GM18498 (cell line): ENCODE results near the gene KLHL21.
"Not testable (repeated sequence)": the region's sequence is repeated elsewhere in the genome, so short reads cannot be mapped to it uniquely, and the experiment has no call there.

ENCODE experiments used
- ATAC-seq: cut with Tn5 transposase; IDR thresholded peaks from one replicate; pipeline ENCODE4 v1.9.1; 2021; ENCODE audit warnings: mild to moderate bottlenecking, moderate library complexity; ENCODE audit not compliant: unreplicated experiment

Gene KLHL21

DNA sequence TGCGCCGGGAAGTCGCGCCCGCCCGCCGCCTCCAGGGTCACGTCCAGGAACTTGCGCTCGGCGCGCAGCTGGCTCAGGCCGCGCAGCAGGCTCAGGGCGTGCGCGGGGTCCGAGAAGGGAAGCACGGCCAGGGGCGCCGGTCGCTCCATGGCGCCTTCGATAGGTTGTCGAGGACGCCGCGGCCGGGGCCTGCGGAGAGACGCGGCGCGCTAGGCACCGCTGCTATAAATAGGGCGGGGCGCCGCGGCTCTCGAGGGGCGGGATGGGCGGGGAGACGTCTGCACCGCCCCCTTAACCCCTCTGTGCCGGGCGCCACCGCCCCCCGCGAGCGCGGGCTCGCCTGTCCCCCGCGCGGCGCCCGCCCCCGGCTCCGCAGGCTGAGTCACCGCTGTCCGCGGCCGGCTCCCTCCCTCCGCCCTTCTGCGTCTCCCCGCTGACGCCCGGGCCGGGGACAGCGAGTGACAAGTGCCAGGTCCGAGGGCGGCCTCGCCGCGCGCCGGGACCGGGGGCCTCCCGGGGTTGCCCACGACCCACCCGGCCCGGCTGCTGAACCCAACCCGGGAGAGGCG, at the start of gene KLHL21:
KLHL21 (minus strand) TSS at position 201 of the 569 bp plus-strand sequence; CDS start at position 149, 52 bp downstream.
- ATAC-seq, result peak; percentile 57

DNA sequence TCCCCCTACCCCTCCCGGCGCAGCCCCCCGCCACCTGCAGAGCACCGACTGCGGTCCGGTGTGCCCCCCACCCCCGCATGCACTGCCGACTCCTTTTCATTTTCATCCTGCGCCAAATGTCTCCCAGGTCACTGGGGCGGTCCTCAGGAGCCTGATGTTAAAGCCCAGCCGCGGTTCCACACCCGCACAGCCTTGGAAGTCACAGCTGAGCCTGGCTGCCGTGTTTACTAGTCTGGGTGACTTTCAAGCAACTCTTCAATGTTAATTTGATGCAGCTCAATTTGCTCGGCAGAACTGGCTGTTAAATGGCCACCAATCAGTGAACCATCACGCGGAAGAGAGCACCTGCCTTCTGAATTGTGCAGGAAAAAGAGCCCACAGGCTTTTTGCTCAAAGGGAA, 49.2 kb upstream of the KLHL21 start:
- no peak for ATAC-seq

DNA sequence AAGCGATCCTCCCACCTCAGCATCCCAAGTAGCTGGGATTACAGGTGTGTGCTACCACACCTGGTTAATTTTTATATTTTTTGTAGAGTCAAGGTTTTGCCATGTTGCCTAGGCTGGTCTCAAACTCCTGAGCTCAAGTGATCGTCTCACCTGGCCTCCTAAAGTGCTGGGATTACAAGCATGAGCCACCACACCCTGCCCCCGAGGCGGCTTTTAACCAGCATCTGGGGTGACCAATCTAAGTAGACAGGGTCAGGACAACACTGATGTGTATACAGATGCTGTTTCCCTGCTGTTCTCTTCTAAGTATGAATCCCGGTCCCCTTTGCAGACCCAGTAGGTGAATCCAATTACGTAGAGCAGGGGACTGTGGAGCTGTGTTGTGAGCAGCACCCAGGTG, 45.9 kb upstream of the KLHL21 start:
- no peak for ATAC-seq

DNA sequence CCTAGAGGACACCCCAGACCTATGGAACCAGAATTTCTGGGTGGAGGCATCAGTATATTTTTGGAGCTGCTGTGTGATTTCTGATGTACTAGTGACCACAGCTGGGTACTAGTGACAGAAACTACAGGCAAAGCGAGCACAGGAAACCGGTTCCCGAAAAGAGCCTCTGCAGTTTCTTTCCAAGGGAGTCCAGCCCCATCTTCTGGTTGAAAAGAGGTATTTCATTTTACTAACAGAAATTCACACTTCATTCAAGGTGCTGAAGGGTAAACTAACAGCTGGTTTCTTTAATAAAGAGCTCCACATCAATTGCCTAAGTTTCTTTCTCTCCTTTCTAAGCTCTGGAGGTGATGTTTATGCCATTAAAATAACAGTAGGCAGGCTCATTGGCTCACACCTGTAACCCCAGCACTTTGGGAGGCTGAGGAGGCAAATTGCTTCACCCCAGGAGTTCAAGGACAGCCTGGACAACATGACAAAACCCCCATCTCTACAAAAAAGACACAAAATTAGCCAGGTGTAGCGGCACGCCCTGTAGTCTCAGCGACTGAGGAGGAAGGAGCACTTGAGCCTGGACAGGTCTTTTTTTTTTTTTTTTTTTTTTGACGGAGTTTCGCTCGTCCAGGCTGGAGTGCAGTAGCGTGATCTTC, 44.0 kb upstream of the KLHL21 start:
- no peak for ATAC-seq

- no peak for ATAC-seq
Measured at GRCh38 chr1:6645018-6645417, 42.3 kb upstream of the KLHL21 start.

- ATAC-seq, result not testable (repeated sequence)
Measured at GRCh38 chr1:6640867-6641266, 38.2 kb upstream of the KLHL21 start.

DNA sequence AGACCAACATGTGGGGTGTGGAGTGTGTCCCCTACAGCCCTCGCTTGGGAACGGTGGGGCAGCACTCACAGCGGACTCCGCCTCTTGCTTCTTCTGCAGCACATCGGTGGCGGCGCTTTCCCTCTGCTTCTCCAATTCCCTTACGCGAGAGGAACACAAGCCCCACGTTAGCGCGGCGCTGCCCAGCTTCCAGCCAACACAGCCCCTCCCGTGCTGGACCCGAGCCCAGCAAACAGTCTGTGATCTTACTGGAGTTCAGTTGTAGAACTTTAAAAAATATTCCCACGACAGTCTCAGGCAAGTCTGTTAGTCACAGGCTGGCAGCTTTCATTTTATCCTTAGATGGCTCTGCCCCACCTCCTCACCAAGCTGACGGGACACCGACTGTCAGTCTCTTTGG, 35.6 kb upstream of the KLHL21 start:
- ATAC-seq, result no peak

DNA sequence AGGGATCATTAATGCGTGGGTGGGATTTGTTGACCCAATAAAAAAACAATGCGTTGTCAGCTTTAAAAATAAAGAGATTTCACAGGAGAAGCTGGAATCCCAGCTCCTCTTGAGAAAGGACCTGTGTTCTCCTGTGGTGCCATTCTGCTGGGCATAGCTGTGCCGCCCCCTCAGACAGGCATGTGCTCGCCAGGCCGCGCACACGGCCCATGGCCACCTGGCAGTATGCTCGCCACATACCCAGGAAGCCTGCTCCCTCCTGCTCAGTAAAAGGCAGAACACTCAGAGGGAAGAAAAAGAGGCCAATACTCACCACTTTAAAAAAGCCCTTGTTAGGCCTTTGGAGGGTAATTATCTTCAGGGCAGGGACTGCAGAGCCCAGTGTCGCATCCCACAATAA, 35.1 kb upstream of the KLHL21 start:
- no peak for ATAC-seq

DNA sequence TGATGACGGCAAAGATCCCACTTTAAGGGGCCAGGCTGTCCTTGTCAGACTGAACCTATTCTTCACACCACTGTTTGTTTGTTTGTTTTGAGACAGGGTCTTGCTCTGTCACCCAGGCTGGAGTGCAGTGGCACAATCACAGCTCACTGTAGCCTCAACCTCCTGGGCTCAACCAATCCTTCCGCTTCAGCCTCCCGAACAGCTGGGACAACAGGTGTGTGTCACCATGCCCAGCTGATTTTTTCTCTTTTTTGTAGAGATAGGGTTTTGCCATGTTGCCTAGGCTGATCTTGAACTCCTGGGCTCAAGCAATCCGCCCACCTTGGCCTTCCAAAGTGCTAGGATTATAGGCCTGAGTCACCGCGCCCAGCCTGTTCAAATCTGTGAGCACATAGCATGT, 34.1 kb upstream of the KLHL21 start:
- not testable (repeated sequence) for ATAC-seq

DNA sequence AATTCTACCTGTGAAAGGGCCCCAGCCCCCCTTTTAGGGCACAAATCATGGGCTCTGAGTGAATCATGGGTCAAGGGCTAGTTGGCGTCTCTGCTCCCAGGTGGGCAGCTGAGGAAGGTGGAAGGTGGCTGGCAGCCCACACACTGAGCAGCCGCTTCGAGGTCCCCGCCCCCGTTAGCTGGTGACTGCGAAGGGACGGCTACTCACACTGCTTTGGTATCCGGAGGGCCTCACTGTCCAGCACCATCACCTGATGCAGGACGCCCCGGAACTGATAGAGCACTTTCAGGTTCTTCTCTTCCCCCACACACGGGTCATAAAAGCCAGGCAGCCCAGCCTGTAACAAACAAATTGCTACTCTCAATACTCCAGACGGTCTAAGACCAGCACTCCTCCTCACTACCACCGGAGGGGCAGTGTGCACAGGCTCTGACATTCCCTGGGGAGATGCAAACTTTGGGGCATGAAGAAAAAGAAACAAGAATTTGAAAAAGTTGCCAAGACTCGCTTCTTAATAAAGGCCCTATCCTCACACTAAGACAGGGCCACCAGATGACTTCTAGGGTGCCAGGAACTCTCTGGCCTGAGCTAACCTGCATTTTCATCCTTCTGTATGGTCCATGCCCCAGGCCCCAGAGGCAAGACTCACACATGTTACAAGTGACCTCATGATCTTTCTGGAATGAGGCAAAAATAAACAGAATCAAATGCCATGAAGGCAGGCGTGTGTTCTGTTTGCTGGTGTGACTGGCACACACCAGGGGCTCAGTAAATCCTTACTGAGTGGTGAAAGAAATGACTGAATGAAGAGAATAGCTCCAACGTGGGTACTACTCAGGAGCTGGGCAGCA, 33.5 kb upstream of the KLHL21 start:
- no peak for ATAC-seq

GRCh38 chr1:6635161-6635909, 32.7 kb upstream of the KLHL21 start:
- ATAC-seq, result no peak

- ATAC-seq, result no peak
Measured at GRCh38 chr1:6634371-6635052, 31.8 kb upstream of the KLHL21 start.

DNA sequence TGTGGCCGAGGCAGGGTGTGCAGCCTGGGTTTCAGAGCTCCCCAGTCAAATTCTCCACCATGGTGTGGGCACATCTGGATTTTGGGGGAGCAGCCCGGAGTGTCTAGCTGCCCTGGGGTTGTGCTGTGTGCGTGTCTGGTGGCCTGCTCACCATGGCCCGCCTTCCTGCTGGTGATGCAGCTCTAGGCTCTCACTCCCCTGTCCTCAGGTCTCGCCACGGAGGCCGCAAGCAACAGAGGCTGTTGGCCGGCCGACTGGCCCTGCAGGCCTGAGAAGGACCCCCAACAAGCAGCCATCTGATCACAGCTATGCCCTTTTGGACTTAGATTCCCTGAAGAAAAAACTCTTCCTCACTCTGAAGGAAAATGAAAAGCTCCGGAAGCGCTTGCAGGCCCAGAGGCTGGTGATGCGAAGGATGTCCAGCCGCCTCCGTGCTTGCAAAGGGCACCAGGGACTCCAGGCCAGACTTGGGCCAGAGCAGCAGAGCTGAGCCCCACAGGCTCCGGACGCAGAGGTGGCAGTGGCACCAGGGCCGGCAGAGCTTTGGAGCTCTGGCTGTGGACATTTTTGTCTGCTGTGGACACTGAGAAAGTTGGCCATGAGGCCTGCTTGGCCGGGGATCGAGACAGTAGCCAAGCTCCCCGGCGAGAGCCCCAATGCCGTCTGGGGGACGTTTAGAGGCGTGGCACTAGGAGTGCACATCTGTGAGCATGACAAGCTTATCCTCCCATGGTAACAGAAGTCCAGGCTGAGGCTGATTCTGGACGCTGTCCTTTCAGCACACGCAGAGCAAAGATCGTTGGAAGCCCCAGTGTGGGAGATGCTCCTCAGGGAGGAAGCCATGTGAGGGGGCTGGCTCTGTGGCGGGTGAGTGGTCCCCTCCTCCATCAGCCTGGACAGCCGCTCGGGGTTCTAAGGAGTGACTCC, 30.2 kb upstream of the KLHL21 start:
- no peak for ATAC-seq

DNA sequence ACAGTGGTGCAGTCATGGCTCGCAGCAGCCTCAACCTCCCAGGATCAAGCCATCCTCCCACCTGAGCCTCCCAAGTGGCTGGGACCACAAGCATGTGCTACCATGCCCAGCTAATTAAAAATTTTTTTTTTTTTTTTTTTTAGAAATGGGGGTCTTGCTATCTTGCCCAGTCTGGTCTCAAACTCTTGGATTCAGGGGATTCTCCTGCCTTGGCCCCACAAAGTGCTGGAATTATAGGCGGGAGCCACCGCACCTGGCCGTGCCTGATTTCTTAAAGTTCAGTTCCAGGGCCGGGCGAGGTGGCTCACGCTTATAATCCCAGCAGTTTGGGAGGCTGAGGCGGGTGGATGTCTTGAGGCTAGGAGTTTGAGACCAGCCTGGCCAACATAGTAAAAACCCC, 28.4 kb upstream of the KLHL21 start:
- no peak for ATAC-seq

DNA sequence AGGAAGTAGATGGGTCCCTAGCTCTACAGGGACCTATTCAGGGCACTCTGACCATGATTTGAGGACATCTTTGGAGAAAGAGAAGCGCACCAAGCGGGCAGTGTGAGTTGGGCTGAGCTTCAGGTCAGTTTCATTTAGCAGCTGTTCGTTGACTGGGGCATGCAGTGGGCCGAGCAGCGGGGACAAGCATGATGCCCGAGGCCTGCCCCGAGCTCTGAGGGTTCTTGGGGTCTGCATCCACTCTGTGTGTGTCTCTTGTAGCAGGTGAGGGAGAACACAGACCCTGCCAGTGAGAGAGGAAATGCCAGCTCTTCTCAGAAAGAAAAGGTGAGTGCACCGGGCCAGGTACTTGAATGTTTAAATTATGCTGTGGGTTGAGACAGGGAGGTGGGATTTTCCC, 27.4 kb upstream of the KLHL21 start:
- ATAC-seq, result no peak

DNA sequence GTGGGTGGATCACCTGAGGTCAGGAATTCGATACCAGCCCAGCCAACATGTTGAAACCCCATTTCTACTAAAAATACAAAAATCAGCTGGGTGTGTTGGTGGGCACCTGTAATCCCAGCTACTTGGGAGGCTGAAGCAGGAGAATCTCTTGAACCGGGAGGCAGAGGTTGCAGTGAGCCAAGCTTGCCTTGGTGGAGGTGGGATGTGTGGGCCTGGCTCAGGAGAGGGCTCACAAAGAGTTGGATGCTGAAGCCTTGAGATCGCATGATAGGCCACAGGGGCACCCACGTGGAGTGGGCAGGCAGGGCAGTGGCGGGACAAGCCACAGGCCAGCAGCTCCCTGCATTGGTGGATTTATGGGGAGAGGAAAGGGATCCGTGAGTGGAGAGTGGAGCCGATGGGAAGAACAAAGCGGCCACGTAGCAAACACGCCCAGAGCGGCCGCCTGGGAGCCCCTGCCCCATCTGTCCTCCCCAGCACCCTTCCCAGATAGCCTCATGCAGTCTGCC, 26.4 kb upstream of the KLHL21 start:
- no peak for ATAC-seq

- ATAC-seq, result no peak
Measured at GRCh38 chr1:6627841-6628545, 25.3 kb upstream of the KLHL21 start.

DNA sequence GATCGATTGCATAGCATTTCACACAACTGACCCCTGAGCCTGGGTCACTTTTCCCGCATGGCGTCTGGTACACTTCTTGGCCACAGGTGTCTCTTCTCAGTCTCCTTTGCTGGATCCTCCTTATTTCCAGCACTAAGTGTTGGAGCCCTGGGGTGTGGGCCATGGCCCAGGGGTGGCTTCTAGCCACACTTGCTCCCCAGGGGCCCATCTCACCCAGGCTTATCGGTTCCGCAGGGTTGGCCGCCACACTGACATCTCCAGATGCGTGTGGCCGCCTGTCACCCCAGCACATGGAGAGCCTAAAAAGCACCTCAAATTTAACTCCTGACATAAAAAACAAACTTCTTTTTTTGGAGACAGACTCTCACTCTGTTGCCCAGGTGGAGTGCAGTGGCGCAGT, 24.4 kb upstream of the KLHL21 start:
- ATAC-seq, result no peak

- peak; percentile 10 for ATAC-seq
Measured at GRCh38 chr1:6625584-6626149, 23.0 kb upstream of the KLHL21 start.
